Measurements from ENCODE around the gene ZFHX2. TPM values are rescaled to one million over a fixed set of nuclear protein-coding genes. Genes with fewer than 3 reads are reported as not detected.

ZFHX2 gene
- total RNA-seq, 4 donors from 2014 or later, result under 0.01 to 0.42 (median 0.20) TPM

GRCh38 chr14:23536494-23536893 is 15.1 kb downstream of the ZFHX2 start:
- Histone ChIP-seq H3K4me1 (no peaks in the 10 kb centered on the region), H3K9me3 (no peaks in the 10 kb centered on the region), H3K36me3 (no peaks in the 10 kb centered on the region), H3K27me3 (no peaks in the 10 kb centered on the region), H3K27ac (no peak overlapping the region), H3K4me3 (no peak overlapping the region)
- 80 to 83% methylated on average over 2 of the region's 2 CpGs for WGBS, 2 donors
- TF ChIP-seq CTCF (IDR thresholded peaks at IDR 0.05), result no peak
- TF ChIP-seq POLR2A (IDR thresholded peaks at IDR 0.05), result no peak
- no peak for DNase-seq
- intact Hi-C loops (cut with DNase I), result no loop called here

DNA sequence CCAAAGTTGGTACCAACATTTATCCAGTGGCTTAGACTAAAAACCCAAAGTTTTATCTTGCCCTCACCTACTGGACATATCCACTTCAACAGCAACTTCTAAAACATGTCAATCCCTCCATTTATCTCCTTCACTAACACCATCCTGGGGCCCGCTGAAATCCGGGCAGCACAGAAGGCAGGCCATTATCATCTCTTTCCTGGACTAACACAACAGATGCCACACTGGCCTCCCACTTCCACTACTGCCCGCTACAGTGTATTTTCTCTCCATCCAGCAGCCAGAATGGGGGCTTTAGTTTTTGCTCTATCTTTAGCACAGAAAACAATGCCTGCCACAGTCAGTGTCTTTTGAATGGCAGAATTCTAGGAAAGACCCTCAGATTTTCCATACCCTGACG is 15.6 kb downstream of the ZFHX2 start:
- Histone ChIP-seq H3K9me3 (no peaks in the 10 kb centered on the region), H3K27ac (no peak overlapping the region), H3K4me3 (no peak overlapping the region), H3K27me3 (no peaks in the 10 kb centered on the region), H3K4me1 (no peaks in the 10 kb centered on the region), H3K36me3 (no peaks in the 10 kb centered on the region)
- no peak for DNase-seq
- WGBS, 2 donors, result 71 to 89% methylated on average over 4 of the region's 4 CpGs
- intact Hi-C loops (cut with DNase I), result no loop called here
- TF ChIP-seq POLR2A (IDR thresholded peaks at IDR 0.05), result no peak
- TF ChIP-seq CTCF (IDR thresholded peaks at IDR 0.05), result no peak

- TF ChIP-seq POLR2A (IDR thresholded peaks at IDR 0.05) (no peak), CTCF (IDR thresholded peaks at IDR 0.05) (no peak)
- Histone ChIP-seq H3K27me3 (no peaks in the 10 kb centered on the region), H3K36me3 (no peaks in the 10 kb centered on the region), H3K27ac (no peak overlapping the region), H3K4me3 (no peak overlapping the region), H3K9me3 (no peaks in the 10 kb centered on the region), H3K4me1 (no peaks in the 10 kb centered on the region)
- intact Hi-C loops (cut with DNase I), result no loop called here
- DNase-seq, result no peak
- WGBS, 2 donors, result 93 to 100% methylated on average over 1 to 5 of the region's 16 CpGs
Observed at GRCh38 chr14:23533652-23534435, 17.7 kb downstream of the ZFHX2 start.

DNA sequence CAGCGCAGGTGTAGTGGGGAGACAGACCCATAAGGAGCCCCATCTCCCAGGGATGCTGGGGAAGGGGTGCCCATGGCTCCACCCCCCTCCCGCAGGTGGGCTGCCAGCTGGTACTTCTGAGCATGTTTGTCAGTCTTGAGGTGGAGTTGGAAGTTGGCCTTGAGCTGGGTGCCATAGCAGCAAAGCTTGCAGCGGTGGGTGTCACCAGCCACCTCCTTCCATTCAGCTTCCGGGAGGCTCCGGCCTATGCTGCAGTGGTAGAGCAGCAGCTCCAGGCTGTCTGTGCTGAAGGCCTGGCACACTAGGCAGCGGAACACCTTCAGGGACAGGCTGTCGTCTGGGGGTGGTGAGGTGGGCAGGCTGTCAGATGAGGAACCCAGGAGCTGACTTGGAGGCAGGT is 18.9 kb downstream of the ZFHX2 start:
- no peaks in the 10 kb centered on the region for H3K27me3 ChIP-seq
- H3K4me3 ChIP-seq, result no peak overlapping the region
- H3K27ac ChIP-seq, result no peak overlapping the region
- H3K9me3 ChIP-seq, result no peaks in the 10 kb centered on the region
- H3K36me3 ChIP-seq, result no peaks in the 10 kb centered on the region
- no peak for DNase-seq
- no peaks in the 10 kb centered on the region for H3K4me1 ChIP-seq
- intact Hi-C loops (cut with DNase I), result no loop called here
- TF ChIP-seq CTCF (IDR thresholded peaks at IDR 0.05), result no peak
- TF ChIP-seq POLR2A (IDR thresholded peaks at IDR 0.05), result no peak
- 83 to 100% methylated on average over 1 to 4 of the region's 7 CpGs for WGBS, 2 donors

- H3K27me3 ChIP-seq, result no peaks in the 10 kb centered on the region
- no peaks in the 10 kb centered on the region for H3K36me3 ChIP-seq
- H3K4me3 ChIP-seq, result no peak overlapping the region
- DNase-seq, result no peak
- TF ChIP-seq POLR2A (IDR thresholded peaks at IDR 0.05) (no peak), CTCF (IDR thresholded peaks at IDR 0.05) (no peak)
- intact Hi-C loops (cut with DNase I), result no loop called here
- H3K27ac ChIP-seq, result no peak overlapping the region
- H3K9me3 ChIP-seq, result no peaks in the 10 kb centered on the region
- H3K4me1 ChIP-seq, result no peaks in the 10 kb centered on the region
- WGBS, 2 donors, result 85 to 90% methylated on average over 1 to 6 of the region's 12 CpGs
Observed at GRCh38 chr14:23531391-23531790, 20.2 kb downstream of the ZFHX2 start.
